ENCODE results near the gene CSH1.
"Not testable (repeated sequence)": the region's sequence is repeated elsewhere in the genome, so short reads cannot be mapped to it uniquely, and the experiment has no call there.

CSH1 gene

DNA sequence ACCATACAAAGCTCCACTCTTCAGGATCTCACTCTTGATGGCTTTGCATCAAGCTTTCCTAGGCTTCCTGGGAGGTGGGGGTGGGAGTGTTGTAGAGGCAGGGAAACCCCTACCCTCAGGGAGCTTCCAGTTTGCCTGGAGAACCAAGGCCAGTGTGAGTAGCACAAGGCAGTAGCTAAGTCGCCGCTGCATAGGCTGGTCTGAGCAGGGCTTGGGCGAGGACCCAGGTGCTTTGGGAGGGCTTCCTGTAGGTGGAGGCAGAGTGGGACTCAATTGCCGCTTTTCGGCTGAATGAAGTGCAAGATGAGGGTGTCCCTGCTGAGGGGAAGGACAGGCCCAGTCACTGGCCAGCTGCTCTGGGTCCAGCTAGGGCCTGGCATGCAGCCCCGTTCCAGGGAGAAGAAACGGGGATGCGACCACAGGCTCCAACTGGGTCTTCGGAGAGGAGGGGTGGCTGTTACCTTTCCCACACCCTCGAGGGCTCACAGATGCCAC is 31.8 kb upstream of the CSH1 start:
- no peak for DNase-seq

DNA sequence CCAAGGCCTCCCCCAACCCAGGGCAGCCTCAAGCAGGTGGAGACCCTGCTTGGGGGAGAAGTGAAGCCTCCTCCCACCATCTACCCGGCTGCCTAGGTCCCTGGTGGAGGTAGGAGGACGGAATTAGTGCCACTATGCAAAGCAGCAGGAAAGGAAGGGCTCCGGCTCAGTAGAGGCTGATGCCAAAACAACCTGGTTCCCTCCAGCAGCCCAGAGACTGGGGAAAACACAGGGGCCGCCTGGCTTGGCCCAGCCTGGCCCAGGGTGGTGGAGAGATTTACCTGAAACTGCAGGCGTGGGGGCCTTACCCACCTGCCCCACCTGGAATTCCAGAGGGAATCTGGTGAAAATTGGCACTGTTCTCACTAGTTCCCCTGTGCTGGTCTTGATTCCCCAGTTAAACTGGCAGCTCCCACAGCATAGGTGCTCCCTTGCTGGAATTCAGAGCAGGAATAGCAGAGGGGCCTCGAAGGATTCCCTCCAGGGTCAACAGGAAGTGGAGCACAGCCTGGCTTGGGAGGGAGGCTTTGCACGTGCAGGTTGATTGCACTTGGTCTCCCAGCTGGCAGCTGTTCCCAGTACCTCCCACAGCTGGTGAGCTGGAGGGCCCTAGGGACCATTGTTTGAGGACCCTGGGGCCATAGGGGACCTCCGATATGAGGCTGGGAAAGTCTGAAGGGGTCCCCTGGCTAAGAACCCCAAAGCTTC is 31.2 kb upstream of the CSH1 start:
- DNase-seq, result no peak

DNA sequence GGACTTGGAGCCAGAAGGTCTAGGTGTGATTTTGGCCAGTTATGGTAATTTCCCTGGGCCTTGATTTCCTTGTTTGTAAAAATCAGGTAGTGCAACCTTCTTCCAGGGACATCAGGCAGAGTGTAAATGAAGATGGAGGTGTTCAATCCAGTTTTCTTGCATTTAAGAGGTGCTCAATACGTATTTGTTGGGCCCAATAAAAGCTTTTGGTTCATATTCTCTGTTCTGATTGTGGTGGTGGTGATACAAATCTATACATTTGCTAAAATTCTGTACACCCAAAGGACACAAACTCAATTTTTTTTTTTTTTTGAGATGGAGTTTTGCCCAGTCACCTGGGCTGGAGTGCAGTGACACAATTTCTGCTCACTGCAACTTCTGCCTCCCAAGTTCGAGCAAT is 29.8 kb upstream of the CSH1 start:
- DNase-seq, result no peak

DNA sequence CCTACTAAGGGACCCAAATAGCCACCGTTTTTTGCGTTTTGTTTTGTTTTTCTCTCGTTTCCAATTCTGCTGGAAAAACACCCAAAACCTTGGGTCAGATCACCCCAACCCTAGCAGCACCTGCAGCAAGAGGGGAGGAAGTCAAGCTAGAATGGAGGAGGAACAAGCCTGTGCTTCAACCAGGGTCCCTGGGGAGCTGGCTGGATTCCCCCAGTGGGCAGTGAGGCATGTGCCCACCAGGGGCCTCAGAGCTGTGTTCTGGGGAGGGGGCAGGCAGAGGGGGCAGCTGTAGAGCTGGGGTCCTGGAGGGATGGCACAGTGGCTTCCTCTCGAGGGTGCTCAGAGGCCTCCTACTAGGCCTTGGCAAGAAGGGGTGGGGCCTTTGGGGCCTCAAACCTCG is 29.2 kb upstream of the CSH1 start:
- no peak for DNase-seq

DNA sequence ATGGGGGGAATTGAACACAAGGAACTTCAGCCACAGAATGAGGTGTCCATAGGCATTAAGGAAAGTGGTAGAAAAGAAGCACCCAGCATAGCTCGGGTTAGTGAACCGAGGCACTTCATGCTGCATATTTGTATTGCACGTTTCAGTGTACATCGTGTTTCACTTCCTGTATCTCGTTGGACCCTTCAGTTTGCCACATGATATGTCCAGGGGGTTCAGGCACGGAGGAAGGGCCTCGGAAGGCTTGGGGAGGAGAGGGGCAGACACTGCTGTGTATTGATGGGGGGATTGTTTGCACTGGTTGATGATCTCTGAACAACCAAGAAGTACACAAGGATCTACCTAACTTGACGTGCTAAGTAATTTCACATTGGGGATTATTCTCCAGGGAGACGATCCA is 26.0 kb upstream of the CSH1 start:
- DNase-seq, result not testable (repeated sequence)

DNA sequence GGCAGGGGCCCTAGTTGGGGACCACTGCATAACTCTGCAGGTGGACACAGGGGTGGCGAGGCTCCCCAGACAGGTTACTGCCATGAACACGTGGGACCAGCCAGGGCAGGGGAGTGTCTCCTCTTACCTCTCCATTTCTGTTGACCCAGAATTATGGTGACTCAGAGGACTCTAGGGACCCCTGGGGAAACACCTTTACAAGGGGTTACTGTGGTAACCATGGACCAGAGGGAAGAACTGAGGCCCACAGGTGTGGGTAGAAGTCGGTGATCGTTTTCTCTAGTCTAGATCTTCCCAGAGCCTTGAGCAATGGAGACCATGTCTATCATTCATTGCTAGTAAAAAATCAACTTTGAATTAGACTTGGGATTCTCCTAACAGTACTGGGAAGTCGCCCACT is 24.4 kb upstream of the CSH1 start:
- DNase-seq, result not testable (repeated sequence)

DNA sequence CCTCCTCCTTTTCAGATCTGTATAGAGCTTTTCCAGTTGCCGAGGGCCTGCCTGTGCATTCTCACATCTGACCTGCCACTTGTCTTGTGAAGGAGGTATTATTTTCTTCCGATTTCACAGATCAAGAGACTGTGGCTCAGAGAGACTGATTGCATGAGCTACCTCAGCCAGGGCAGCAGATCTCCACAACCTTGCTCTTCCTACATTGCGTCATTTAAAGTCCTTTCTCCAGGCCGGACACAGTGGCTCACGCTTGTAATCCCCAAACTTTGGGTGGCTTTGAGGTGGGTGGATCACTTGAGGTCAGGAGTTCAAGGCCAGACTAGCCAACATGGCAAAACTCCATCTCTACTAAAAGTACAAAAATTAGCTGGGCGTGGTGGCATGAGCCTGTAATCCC is 23.7 kb upstream of the CSH1 start:
- DNase-seq, result not testable (repeated sequence)

DNA sequence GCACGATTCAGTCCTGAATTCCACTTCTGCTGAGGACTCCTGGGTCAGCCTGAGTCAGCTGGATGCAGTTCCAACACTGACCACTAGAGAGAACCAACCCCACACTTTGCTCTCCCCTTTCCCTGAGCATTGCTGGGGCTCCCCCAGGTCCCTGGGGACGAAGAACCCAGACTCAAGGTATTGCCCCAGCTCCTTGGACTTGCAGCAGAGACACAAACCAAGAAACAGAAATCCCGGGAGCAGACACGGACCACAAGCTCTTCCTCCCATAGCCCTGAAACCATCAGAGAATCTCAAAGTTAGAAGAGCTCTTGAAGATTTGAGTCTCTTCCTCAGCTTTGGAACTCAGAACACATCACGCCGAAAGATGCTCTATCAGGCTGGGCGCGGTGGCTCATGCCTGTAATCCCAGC is 22.9 kb upstream of the CSH1 start:
- DNase-seq, result no peak

DNA sequence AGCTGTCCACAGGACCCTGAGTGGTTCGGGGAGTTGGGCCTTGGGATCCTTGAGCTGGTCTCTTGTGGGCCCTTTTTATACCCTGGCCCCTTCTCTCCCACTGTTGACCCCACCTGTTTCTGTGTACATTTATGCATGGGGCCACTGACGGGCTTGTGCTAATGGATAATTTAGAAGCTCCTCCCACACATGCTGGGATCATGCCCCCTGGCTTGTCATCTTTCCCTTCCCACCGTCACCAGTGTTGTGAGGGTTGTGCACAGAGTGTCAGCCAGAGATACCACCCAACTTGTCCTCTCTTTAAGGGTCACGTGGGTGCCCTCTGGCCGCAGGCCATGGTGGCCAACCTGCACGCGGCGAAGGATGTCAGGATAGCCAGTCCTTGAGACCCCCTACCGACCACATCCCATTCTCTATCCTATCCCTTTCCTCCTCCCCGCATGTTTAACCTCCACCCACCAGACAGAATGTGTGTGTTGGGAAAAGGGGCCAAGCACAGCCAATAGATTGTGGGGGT is 22.5 kb upstream of the CSH1 start, which contains the start of gene GH1:
GH1 (minus strand) TSS at position 51 of the 517 bp plus-strand sequence. CDS start 63 bp downstream, outside the sequence.
- not testable (repeated sequence) for DNase-seq

DNA sequence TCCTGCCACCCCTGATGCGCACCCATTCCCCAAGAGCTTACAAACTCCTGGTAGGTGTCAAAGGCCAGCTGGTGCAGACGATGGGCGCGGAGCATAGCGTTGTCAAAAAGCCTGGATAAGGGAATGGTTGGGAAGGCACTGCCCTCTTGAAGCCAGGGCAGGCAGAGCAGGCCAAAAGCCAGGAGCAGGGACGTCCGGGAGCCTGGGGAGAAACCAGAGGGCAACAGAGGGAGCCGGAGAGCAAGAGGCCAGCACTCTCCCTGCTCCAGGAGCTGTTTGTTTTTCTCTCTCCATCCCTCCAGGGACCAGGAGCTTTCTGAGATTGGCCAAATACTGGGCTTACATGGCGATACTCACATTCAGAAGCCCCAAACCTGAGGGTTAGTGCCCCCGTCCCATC is 21.9 kb upstream of the CSH1 start:
- no peak for DNase-seq

DNA sequence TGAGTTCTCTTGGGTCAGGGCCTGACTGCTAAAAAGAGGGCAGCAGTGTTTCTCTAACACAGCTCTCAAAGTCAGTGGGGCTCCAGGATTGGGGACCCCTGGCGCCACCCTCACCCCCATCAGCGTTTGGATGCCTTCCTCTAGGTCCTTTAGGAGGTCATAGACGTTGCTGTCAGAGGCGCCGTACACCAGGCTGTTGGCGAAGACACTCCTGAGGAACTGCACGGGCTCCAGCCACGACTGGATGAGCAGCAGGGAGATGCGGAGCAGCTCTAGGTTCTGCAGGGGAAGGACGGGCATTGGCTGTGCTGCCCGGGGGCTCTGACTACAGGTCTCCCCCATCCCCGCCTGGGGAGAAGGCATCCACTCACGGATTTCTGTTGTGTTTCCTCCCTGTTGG is 21.3 kb upstream of the CSH1 start:
- DNase-seq, result no peak

DNA sequence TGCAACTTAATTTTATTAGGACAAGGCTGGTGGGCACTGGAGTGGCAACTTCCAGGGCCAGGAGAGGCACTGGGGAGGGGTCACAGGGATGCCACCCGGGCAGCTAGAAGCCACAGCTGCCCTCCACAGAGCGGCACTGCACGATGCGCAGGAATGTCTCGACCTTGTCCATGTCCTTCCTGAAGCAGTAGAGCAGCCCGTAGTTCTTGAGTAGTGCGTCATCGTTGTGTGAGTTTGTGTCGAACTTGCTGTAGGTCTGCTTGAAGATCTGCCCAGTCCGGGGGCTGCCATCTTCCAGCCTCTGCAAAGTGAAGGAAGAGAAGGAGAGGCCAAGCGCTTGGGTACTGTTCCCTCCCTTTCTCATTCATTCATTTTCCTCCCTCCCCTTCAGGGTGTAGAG is 20.8 kb upstream of the CSH1 start:
- DNase-seq, result not testable (repeated sequence)

DNA sequence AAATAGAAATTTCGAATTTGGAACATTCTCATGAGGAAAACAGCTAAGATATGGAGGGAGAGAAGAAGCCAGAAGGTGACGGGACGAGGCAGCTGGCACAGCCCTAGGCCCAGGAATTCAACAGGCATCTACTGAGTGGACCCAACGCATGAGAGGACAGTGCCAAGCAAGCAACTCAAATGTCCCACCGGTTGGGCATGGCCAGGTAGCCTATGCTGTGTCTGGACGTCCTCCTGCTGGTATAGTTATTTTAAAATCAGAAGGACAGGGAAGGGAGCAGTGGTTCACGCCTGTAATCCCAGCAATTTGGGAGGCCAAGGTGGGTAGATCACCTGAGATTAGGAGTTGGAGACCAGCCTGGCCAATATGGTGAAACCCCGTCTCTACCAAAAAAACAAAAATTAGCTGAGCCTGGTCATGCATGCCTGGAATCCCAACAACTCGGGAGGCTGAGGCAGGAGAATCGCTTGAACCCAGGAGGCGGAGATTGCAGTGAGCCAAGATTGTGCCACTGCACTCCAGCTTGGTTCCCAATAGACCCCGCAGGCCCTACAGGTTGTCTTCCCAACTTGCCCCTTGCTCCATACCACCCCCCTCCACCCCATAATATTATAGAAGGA is 20.3 kb upstream of the CSH1 start:
- no peak for DNase-seq

DNA sequence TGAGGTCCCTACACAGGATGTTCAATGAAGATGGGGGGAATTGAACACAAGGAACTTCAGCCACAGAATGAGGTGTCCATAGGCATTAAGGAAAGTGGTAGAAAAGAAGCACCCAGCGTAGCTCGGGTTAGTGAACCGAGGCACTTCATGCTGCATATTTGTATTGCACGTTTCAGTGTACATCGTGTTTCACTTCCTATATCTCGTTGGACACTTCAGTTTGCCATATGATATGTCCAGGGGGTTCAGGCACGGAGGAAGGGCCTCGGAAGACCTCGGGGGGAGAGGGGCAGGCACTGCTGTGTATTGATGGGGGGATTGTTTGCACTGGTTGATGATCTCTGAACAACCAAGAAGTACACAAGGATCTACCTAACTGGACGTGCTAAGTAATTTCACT is 19.4 kb upstream of the CSH1 start:
- DNase-seq, result not testable (repeated sequence)

DNA sequence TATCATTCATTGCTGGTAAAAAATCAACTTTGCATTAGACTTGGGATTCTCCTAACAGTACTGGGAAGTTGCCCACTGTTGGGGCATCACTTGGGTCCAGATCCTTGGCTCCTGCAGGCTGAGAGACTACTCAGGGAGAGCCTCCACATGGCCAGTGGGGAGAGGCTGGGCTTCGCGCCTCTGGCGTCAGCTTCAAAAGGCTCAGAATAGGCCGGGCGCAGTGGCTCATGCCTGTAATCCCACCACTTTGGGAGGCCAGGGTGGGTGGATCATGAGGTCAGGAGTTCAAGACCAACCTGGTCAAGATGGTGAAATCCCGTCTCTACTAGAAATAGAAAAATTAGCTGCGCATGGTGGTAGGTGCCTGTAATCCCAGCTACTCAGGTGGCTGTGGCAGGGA is 18.1 kb upstream of the CSH1 start:
- no peak for DNase-seq

DNA sequence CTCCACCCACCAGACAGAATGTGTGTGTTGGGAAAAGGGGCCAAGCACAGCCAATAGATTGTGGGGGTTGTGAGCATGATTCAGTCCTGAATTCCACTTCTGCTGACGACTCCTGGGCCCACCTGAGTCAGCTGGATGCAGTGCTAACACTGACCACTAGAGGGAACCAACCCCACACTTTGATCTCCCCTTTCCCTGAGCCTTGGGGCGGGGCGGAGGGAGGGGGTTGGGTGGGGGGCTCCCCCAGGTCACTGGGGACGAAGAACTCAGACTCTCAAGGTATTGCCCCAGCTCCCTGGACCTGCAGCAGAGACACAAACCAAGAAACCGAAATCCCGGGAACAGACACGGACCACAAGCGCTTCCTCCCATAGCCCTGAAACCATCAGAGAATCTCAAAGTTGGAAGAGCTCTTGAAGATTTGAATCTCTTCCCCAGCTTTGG is 15.3 kb upstream of the CSH1 start:
- no peak for DNase-seq

DNA sequence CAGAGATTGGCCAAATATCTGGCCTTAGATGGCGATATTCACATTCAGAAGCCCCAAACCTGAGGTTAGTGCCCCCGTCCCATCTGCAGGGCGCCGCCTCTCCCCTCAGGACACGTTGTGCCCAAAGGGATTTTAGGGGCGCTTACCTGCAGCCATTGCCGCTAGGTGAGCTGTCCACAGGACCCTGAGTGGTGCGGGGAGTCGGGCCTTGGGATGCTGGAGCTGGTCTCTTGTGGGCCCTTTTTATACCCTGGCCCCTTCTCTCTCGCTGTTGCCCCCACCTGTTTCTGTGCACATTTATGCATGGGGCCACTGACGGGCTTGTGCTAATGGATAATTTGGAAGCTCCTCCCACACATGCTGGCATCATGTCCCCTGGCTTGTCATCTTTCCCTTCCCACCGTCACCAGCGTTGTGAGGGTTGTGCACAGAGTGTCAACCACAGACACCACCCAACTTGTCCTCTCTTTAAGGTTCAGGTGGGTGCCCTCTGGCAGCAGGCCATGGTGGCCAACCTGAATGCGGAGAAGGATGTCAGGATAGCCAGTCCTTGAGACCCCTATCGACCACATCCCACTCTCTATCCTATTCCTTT is 14.8 kb upstream of the CSH1 start, which contains the start of gene CSHL1:
CSHL1 (minus strand) TSS at position 218 of the 595 bp plus-strand sequence; CDS start at position 156, 62 bp downstream.
- no peak for DNase-seq

DNA sequence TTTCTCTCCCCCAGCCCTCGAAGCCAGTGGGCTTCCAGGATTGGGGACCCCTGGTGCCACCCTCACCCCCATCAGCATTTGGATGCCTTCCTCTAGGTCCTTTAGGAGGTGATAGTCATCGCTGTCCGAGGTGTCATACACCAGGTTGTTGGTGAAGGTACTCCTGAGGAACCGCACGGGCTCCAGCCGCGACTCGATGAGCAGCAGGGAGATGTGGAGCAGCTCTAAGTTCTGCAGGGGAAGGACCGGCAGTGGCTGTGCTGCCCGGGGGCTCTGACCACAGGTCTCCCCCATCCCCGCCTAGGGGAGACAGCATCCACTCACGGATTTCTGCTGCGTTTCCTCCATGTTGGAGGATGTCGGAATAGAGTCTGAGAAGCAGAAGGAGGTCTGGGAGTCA is 13.7 kb upstream of the CSH1 start:
- DNase-seq, result no peak

DNA sequence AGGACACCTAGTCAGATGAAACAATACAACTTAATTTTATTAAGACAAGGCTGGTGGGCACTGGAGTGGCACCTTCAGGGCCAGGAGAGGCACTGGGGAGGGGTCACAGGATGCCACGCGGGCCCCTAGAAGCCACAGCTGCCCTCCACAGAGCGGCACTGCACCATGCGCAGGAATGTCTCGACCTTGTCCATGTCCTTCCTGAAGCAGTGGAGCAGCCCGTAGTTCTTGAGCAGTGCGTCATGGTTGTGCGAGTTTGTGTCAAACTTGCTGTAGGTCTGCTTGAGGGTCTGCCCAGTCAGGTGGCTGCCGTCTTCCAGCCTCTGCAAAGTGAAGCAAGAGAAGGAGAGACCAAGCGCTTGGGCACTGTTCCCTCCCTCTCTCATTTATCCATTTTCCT is 13.2 kb upstream of the CSH1 start:
- not testable (repeated sequence) for DNase-seq

DNA sequence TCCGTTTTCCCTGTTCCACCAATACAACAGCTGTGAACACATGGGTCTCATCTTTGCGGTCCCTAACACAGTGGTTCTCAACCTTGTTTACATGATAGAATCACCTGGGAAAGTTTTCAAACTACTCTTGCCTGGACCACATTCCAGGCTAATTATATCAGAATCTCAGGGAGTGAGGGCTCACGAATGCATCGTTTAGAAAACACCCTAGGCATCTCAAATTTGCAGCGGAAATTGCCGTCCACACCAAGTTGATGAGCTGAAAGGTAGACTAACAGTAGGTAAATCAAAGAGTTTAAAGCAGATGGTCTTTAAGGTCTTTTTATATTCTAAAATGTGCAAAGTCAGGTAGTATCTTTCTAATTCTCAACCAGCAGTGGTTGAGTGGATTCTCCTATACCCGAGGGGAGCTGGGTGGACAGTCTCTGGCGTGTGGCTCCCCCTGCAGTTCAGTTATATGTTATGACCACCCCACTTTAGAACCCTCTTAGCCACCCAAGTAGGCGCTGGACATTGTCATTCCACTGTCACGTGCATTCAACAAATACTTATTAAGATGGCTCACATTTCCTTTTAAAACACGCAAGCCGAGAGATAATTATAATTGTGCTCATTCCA is 10.9 kb upstream of the CSH1 start:
- DNase-seq, result not testable (repeated sequence)

DNA sequence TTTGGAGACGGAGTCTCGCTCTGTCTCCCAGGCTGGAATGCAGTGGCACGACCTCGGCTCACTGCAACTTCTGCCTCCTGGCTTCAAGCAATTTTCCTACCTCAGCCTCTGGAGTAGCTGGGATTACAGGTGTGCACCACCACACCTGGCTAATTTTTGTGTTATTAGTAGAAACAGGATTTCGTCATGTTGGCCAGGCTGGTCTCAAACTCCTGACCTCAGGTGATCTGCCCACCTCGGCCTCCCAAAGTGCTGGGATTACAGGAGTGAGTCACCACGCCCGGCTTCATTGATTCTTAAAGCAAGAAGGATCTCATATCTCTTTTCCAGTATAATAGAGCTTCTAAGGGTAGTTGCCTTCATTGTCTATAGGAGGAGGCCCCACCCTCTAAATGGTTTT is 8.4 kb upstream of the CSH1 start:
- DNase-seq, result not testable (repeated sequence)

DNA sequence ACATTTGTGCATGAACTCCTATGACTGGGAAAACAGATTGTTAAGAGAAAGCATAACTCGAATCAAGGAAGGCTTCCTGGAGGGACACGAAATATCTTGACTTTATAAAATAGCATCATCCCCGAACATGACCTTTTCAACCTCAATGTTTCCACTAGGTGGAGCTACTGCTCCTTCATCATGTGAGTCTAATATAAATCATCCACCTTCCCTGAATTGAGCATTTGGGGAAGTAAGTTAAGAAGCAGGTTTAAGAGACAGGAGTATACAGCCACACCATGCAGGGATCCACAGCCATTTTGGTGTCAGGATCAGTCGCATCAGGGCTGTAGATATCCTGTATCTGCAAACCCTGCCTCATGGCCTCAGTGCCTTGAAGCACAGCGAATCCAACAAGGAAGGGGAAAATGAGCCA is 7.4 kb upstream of the CSH1 start:
- DNase-seq, result not testable (repeated sequence)

DNA sequence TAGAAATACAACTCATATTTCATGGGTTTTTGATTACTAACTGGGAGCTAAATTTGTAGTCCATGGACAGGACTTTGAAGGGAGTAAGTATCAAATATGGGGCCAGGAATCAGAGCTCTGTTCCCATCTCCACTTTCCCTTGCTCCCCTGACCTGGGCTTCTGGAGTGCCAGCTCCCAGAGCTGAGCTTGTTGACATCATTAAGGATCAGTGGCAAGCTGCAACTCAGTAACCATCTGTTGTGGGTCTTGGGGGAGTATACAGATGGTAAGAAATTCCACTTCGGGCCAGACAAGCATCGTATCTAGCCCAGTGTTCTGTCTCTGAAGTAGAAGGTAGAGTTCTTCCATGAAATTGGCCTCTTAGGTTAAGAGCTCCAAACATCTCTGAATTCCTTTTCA is 5.6 kb upstream of the CSH1 start:
- not testable (repeated sequence) for DNase-seq

All from NCI-H187 treated with DMSO at 0.1 percent for 48 hours (cell line).